DND-41 (cell line): ENCODE results near the gene CFAP65.

Source experiments
- ATAC-seq: fragments of 200-7000 bp; cut with Tn5 transposase; 3 replicates; pipeline ENCODE4 v1.9.1; 2021; ENCODE audit warnings: low read depth; ENCODE audit not compliant: insufficient read depth
- DNase-seq: peaks from one replicate; pipeline ENCODE4 v3.0.0-alpha.2; 2020
- H2AFZ ChIP-seq: 2 replicates; pipeline ENCODE4 v1.6.0; 2012; ENCODE audit warnings: low read depth, low read length
- H3K27ac ChIP-seq: 2 replicates; pipeline ENCODE4 v1.5.1; 2012; ENCODE audit warnings: low read length, inconsistent platforms
- H3K27me3 ChIP-seq: fragments of 200-600 bp; sonication (generic); 2 replicates; pipeline ENCODE4 v1.6.0; 2012; ENCODE audit warnings: low read length, mild to moderate bottlenecking, inconsistent platforms; ENCODE audit not compliant: insufficient read depth, poor library complexity
- H3K36me3 ChIP-seq: 2 replicates; pipeline ENCODE4 v1.5.1; 2012; ENCODE audit warnings: low read length, inconsistent platforms; ENCODE audit not compliant: insufficient read depth
- H3K4me1 ChIP-seq: 2 replicates; pipeline ENCODE4 v1.5.1; 2012; ENCODE audit warnings: mild to moderate bottlenecking, low read length; ENCODE audit not compliant: insufficient read depth
- H3K4me2 ChIP-seq: 2 replicates; pipeline ENCODE4 v1.6.0; 2012; ENCODE audit warnings: mild to moderate bottlenecking, moderate library complexity, low read length, inconsistent platforms; ENCODE audit not compliant: insufficient read depth
- H3K4me3 ChIP-seq, 2 experiments: fragments of 200-600 bp in 1 of 2; shearing (Covaris generic) in 1 of 2; 2 replicates each; pipeline ENCODE4 v1.5.1; 2012 to 2016; ENCODE audit warnings: inconsistent platforms in 2 of 2, low read length in 2 of 2, mild to moderate bottlenecking in 2 of 2, low read depth in 1 of 2, moderate library complexity in 1 of 2
- H3K79me2 ChIP-seq: 2 replicates; pipeline ENCODE4 v1.6.0; 2012; ENCODE audit warnings: low read length, inconsistent platforms; ENCODE audit not compliant: insufficient read depth
- H3K9ac ChIP-seq: 2 replicates; pipeline ENCODE4 v1.6.0; 2012; ENCODE audit warnings: low read depth, mild to moderate bottlenecking, inconsistent platforms, low read length, moderate library complexity
- H3K9me3 ChIP-seq: 2 replicates; pipeline ENCODE4 v1.5.1; 2012; ENCODE audit warnings: low read length, moderate library complexity, mild to moderate bottlenecking, inconsistent platforms; ENCODE audit not compliant: insufficient read depth, severe bottlenecking
- H4K20me1 ChIP-seq: 2 replicates; pipeline ENCODE4 v1.6.0; 2012; ENCODE audit warnings: low read length; ENCODE audit not compliant: insufficient read depth
- EZH2 ChIP-seq: IDR thresholded peaks from 3 replicates; pipeline ENCODE4 v1.6.1; 2012; ENCODE audit warnings: borderline replicate concordance, low read depth, mild to moderate bottlenecking, moderate library complexity, low read length, inconsistent platforms; ENCODE audit not compliant: severe bottlenecking
- TF ChIP-seq, protein P1 (sequence below): IDR thresholded peaks from 2 replicates; pipeline ENCODE4 v1.5.1; 2012; ENCODE audit warnings: borderline replicate concordance, low read length, moderate library complexity, mild to moderate bottlenecking; ENCODE audit not compliant: poor library complexity, severe bottlenecking; ENCODE audit errors: extremely low read depth

The CFAP65 gene

DNA sequence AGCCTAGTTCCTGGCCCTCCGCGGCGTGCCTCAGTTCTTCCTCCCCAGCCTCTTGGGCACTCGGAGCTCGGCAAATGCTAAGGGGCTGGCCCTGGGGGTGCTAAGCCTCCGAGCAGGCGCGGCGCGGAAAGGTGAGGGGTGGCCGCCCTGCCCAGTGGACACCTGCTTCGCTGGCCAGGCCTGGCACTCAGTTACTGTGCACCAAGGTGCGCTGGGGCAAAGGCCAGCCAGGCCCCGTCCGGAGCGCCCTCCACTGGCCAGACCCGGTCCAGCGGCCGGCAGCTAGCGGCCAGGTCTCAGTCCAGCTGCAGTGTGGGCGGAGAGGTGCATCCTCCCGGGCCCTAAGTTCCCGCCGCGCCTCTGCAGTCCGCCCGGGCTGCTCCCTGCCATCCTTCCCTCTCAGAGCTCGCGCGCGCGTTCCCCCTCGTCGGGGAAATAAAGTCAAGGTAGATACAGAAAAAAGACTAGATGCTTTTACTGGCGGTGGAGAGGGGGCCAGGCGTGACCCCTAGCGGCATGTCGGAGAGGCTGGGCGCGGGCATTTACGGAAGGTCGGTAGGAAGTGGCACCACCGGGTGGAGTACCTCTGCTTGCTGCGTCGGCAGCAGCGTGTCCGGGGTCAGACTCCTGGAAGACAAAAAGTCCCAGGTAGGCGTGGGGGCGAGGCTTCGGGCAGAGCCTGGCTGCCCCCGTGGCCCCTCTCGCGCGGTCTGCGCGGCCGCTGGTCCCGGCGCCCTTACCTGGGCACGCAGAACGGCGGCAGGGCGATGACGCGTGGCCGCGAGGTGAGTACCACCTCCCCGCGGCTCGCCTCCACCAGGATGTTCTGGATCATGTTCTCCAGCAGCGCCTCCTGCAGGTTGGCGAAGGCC lies 38.7 kb downstream of the CFAP65 start:
- H4K20me1 ChIP-seq, result peaks cover 5% of the 10 kb centered on the region
- H3K4me3 ChIP-seq, result no peak overlapping the region
- no peak overlapping the region for H3K9ac ChIP-seq
- no peak overlapping the region for H2AFZ ChIP-seq
- H3K9me3 ChIP-seq, result no peaks in the 10 kb centered on the region
- no peak overlapping the region for H3K27ac ChIP-seq
- no peak overlapping the region for H3K4me2 ChIP-seq
- no peaks in the 10 kb centered on the region for H3K36me3 ChIP-seq
- H3K27me3 ChIP-seq, result peaks cover 3% of the 10 kb centered on the region
- peaks cover 4% of the 10 kb centered on the region; the same call in 1 of the 2 replicates for H3K4me1 ChIP-seq
- DNase-seq (no peak), ATAC-seq (no peak)
- TF ChIP-seq, protein P1, sequence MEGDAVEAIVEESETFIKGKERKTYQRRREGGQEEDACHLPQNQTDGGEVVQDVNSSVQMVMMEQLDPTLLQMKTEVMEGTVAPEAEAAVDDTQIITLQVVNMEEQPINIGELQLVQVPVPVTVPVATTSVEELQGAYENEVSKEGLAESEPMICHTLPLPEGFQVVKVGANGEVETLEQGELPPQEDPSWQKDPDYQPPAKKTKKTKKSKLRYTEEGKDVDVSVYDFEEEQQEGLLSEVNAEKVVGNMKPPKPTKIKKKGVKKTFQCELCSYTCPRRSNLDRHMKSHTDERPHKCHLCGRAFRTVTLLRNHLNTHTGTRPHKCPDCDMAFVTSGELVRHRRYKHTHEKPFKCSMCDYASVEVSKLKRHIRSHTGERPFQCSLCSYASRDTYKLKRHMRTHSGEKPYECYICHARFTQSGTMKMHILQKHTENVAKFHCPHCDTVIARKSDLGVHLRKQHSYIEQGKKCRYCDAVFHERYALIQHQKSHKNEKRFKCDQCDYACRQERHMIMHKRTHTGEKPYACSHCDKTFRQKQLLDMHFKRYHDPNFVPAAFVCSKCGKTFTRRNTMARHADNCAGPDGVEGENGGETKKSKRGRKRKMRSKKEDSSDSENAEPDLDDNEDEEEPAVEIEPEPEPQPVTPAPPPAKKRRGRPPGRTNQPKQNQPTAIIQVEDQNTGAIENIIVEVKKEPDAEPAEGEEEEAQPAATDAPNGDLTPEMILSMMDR, result no peak
- TF ChIP-seq EZH2, result no peak
- no peaks in the 10 kb centered on the region for H3K79me2 ChIP-seq

GRCh38 chr2:219001577-219002394 lies 39.5 kb downstream of the CFAP65 start:
- Histone ChIP-seq H3K27me3 (peaks cover 3% of the 10 kb centered on the region), H2AFZ (no peak overlapping the region), H3K4me3 (no peak overlapping the region), H3K4me1 (peaks cover 4% of the 10 kb centered on the region; the same call in 1 of the 2 replicates), H3K9ac (no peak overlapping the region), H3K27ac (no peak overlapping the region), H3K79me2 (no peaks in the 10 kb centered on the region), H3K36me3 (no peaks in the 10 kb centered on the region), H3K4me2 (no peak overlapping the region), H3K9me3 (no peaks in the 10 kb centered on the region), H4K20me1 (peaks cover 5% of the 10 kb centered on the region)
- TF ChIP-seq EZH2, result no peak
- TF ChIP-seq, protein P1, result no peak
- DNase-seq, result no peak
- no peak for ATAC-seq

DNA sequence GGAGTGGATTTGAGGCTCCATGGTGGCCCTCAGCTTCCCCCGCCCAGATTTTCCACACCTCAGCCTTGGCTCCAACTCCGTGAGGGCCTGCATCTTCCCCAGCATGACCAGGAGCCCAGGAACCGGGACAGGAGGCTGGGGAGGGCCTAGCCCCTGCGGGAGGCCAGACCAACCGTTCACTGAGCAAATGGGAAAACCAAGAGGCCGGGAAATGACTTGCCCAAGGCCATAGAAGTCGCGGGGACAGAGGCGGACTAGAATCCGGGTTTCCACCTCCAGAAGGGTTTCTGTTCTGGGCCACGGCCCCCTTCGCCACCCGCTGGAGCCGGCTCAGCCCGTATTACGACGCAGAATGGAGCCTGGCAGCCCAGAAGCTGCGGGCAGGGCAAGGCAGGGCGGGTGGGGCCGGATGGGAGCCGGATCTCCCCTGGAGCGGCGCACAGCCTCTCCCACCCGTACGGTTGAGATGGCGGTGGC lies 40.2 kb downstream of the CFAP65 start:
- Histone ChIP-seq H3K79me2 (no peaks in the 10 kb centered on the region), H3K4me1 (peaks cover 4% of the 10 kb centered on the region; the same call in 1 of the 2 replicates), H3K9ac (no peak overlapping the region), H4K20me1 (peaks cover 5% of the 10 kb centered on the region), H3K4me2 (no peak overlapping the region), H3K9me3 (no peaks in the 10 kb centered on the region), H3K36me3 (no peaks in the 10 kb centered on the region), H3K27me3 (peaks cover 6% of the 10 kb centered on the region), H3K4me3 (no peak overlapping the region), H2AFZ (no peak overlapping the region), H3K27ac (no peak overlapping the region)
- no peak for TF ChIP-seq EZH2
- TF ChIP-seq, protein P1, result no peak
- ATAC-seq (no peak), DNase-seq (no peak)
